Endothelial cell of umbilical vein (primary cell): ENCODE data around the gene MGAT5. TPM values are rescaled to one million over a fixed set of nuclear protein-coding genes. Genes with fewer than 3 reads are reported as not detected.

Experiments
- BruUV-seq: library from RNA; stranded (reverse); fragments of 400-500 nt; replicated peaks from 2 replicates; lab custom pipeline; 2021; lab: Mats Ljungman, UMichigan
- CTCF ChIA-PET: fragments of 300-600, 350-600 bp; sonication (Branson Sonifier 250); formaldehyde crosslinking; loops from one replicate; lab custom pipeline; 2021; ENCODE audit warnings: antibody characterized with exemption, inconsistent platforms; lab: Charles Lee
- POLR2A ChIA-PET: fragments of 300-600, 350-600 bp; sonication (Branson Sonifier 250); formaldehyde crosslinking; loops from one replicate; lab custom pipeline; 2021; ENCODE audit warnings: antibody characterized with exemption, inconsistent platforms; lab: Charles Lee
- DNase-seq: peaks from one replicate; pipeline ENCODE4 v3.0.0-alpha.2; 2011; ENCODE audit warnings: low read depth, low spot score
- FAIRE-seq: peaks from 2 replicates; lab custom pipeline; 2011; peaks lifted over from hg19 to GRCh38; lab: Jason Lieb, UNC
- H2AFZ ChIP-seq: 2 replicates; pipeline ENCODE4 v1.6.0; 2012; ENCODE audit warnings: low read depth, low read length, control low read depth, inconsistent platforms
- H3K27ac ChIP-seq: 2 replicates; pipeline ENCODE4 v1.5.1; 2011; ENCODE audit warnings: low read depth, mild to moderate bottlenecking, control low read depth, low read length, moderate library complexity; ENCODE audit not compliant: insufficient read depth
- H3K27me3 ChIP-seq, 2 experiments: 2 replicates each; pipeline versions ENCODE4 v1.6.0 to v1.6.1; 2011; ENCODE audit warnings: low read length in 2 of 2, mixed read lengths in 1 of 2; ENCODE audit not compliant: control insufficient read depth in 2 of 2, insufficient read depth in 2 of 2
- H3K36me3 ChIP-seq, 2 experiments: 2 replicates in 1 of 2; 3 replicates in 1 of 2; pipeline ENCODE4 v1.5.1; 2011; ENCODE audit warnings: low read length in 2 of 2, mild to moderate bottlenecking in 1 of 2, moderate library complexity in 1 of 2; ENCODE audit not compliant: control insufficient read depth in 2 of 2, insufficient read depth in 2 of 2; ENCODE audit errors: extremely low read depth in 1 of 2
- H3K4me1 ChIP-seq: 3 replicates; pipeline ENCODE4 v1.5.1; 2011; ENCODE audit warnings: mild to moderate bottlenecking, low read length; ENCODE audit not compliant: control insufficient read depth, insufficient read depth; ENCODE audit errors: extremely low read depth
- H3K4me2 ChIP-seq: 2 replicates; pipeline ENCODE4 v1.6.1; 2011; ENCODE audit warnings: low read length, control low read depth, mixed read lengths; ENCODE audit not compliant: insufficient read depth
- H3K4me3 ChIP-seq, 3 experiments: fragments of 200-600 bp in 1 of 3; sonication (generic), shearing (Covaris generic) in 1 of 3; replicated peaks in 1 of 3; 2 replicates each; pipeline ENCODE4 v1.5.1; 2011 to 2016; ENCODE audit warnings: control low read depth in 3 of 3, low read length in 3 of 3, mild to moderate bottlenecking in 2 of 3, inconsistent platforms in 1 of 3, low read depth in 1 of 3, moderate library complexity in 1 of 3; ENCODE audit not compliant: insufficient read depth in 1 of 3
- H3K79me2 ChIP-seq: 2 replicates; pipeline ENCODE4 v1.6.0; 2012; ENCODE audit warnings: low read length, inconsistent platforms; ENCODE audit not compliant: control insufficient read depth, insufficient read depth
- H3K9ac ChIP-seq: replicated peaks from 2 replicates; pipeline ENCODE3; 2011; ENCODE audit warnings: low read length, control low read depth; ENCODE audit not compliant: insufficient read depth; ENCODE audit errors: extremely low read depth
- H3K9me1 ChIP-seq: replicated peaks from 3 replicates; pipeline ENCODE4 v1.6.0; 2011; ENCODE audit warnings: mild to moderate bottlenecking, low read length; ENCODE audit not compliant: control insufficient read depth, insufficient read depth; ENCODE audit errors: extremely low read depth
- H3K9me3 ChIP-seq: replicated peaks from 2 replicates; pipeline ENCODE4 v1.5.1; 2012; ENCODE audit warnings: low read length, inconsistent platforms; ENCODE audit not compliant: control insufficient read depth, insufficient read depth
- H4K20me1 ChIP-seq: replicated peaks from 2 replicates; pipeline ENCODE3; 2011; ENCODE audit warnings: mild to moderate bottlenecking, low read length; ENCODE audit not compliant: control insufficient read depth, insufficient read depth; ENCODE audit errors: extremely low read depth
- EZH2 ChIP-seq: IDR thresholded peaks from 2 replicates; pipeline ENCODE4 v1.6.1; 2012; ENCODE audit warnings: borderline replicate concordance, low read depth, mild to moderate bottlenecking, moderate library complexity, low read length, inconsistent platforms; ENCODE audit not compliant: severe bottlenecking
- FOS ChIP-seq: IDR thresholded peaks from 2 replicates; pipeline ENCODE4 v1.6.1; 2011; ENCODE audit warnings: mild to moderate bottlenecking, low read length, moderate library complexity, borderline replicate concordance; ENCODE audit not compliant: insufficient read depth
- GATA2 ChIP-seq: IDR thresholded peaks from 2 replicates; pipeline ENCODE4 v1.7.0; 2011; ENCODE audit warnings: low read depth, mild to moderate bottlenecking, moderate library complexity, mixed read lengths, low read length; ENCODE audit not compliant: insufficient read length, insufficient read depth
- JUN ChIP-seq: IDR thresholded peaks from 2 replicates; pipeline ENCODE4 v1.6.1; 2011; ENCODE audit warnings: borderline replicate concordance, low read depth; ENCODE audit not compliant: insufficient read length, insufficient read depth
- MYC ChIP-seq: IDR thresholded peaks from one replicate; pipeline ENCODE4 v1.6.1; 2011; ENCODE audit warnings: mild to moderate bottlenecking, low read depth, low read length
- POLR2A ChIP-seq: IDR thresholded peaks from 2 replicates; pipeline ENCODE4 v1.6.1; 2012; ENCODE audit warnings: low read depth, mild to moderate bottlenecking, control low read depth, low read length
- POLR2AphosphoS5 ChIP-seq: IDR thresholded peaks from 2 replicates; pipeline ENCODE4 v1.6.1; 2012; ENCODE audit warnings: low read depth, mild to moderate bottlenecking, control low read depth, low read length, moderate library complexity; ENCODE audit not compliant: insufficient read depth
- dilution Hi-C: fragments of 300-500 bp; cut with MboI; formaldehyde crosslinking; loops from one replicate; pipeline ENCODE4 v1.15.0; 2019; ENCODE audit warnings: low sequenced_read_pairs; ENCODE audit not compliant: extremely low pct_ligation_motif_present
- intact Hi-C: fragments of 100-400 bp; cut with micrococcal nuclease; formaldehyde crosslinking; loops from one replicate; pipeline ENCODE4 v1.10.0; 2022
- polyA plus RNA-seq, 4 experiments: library from polyadenylated mRNA; depleted of rRNA in 3 of 4; stranded (reverse) in 3 of 4; unstranded in 1 of 4; fragments of >200 nt; gene quantifications; 2 replicates each; pipeline versions ENCODE4 v1.2.1 to v1.2.3, GENCODE V29; 2011 to 2012; ENCODE audit warnings: missing spikeins in 1 of 4
- total RNA-seq: library from RNA; stranded (reverse); gene quantifications from 2 replicates; pipeline ENCODE4 v1.2.3, GENCODE V29; 2021
- TF ChIP-seq, protein P1 (sequence below), 2 donors: IDR thresholded peaks; 1 replicate in 1 of 2; 2 replicates in 1 of 2; pipeline ENCODE4 v1.5.1; 2011; ENCODE audit warnings: low read length in 2 of 2, mild to moderate bottlenecking in 2 of 2, moderate library complexity in 2 of 2, control low read depth in 1 of 2, inconsistent platforms in 1 of 2, low read depth in 1 of 2; ENCODE audit not compliant: insufficient read depth in 1 of 2; ENCODE audit errors: extremely low read depth in 1 of 2
- TF ChIP-seq, protein P2 (sequence below): IDR thresholded peaks from 2 replicates; pipeline ENCODE4 v1.6.1; 2011; ENCODE audit not compliant: insufficient read depth, insufficient read length

MGAT5 gene
- total and polyA plus RNA-seq, 2 donors (not counting 3 experiments of a cell fraction or from before 2014, with no cell fraction given): 17.7 to 84.1 TPM

DNA sequence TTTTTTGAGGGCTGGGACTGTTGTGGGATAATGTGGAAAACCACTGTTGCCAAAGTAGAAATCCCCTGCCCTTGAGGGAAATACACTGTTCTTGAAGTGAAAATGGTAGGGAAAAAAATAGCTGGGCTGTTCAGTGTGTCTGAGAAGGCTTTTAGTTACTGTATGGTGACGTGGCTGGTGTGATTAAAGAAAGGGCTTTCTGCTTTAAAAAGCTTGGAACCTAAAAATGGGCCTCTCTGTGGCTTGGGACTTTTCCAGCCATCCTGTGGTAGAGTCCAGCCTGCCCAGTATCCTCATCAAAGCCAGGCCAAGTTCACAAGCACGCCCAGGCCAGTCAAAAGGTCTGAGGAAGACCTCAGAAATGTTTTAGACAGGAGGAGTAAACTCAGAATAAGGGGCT is 6.8 kb downstream of the MGAT5 start:
- ChIA-PET POLR2A (no interaction called here), CTCF (interaction anchor here (0.9 to 2.8 kb wide), 5 partner anchors 11 to 152 kb away, joined by 3 to 26 read pairs (median 6); no protein-coding TSS in a partner anchor)
- TF ChIP-seq POLR2A (no peak), FOS (no peak), GATA2 (no peak), MYC (no peak), POLR2AphosphoS5 (no peak), JUN (no peak), EZH2 (no peak)
- TF ChIP-seq, protein P1, sequence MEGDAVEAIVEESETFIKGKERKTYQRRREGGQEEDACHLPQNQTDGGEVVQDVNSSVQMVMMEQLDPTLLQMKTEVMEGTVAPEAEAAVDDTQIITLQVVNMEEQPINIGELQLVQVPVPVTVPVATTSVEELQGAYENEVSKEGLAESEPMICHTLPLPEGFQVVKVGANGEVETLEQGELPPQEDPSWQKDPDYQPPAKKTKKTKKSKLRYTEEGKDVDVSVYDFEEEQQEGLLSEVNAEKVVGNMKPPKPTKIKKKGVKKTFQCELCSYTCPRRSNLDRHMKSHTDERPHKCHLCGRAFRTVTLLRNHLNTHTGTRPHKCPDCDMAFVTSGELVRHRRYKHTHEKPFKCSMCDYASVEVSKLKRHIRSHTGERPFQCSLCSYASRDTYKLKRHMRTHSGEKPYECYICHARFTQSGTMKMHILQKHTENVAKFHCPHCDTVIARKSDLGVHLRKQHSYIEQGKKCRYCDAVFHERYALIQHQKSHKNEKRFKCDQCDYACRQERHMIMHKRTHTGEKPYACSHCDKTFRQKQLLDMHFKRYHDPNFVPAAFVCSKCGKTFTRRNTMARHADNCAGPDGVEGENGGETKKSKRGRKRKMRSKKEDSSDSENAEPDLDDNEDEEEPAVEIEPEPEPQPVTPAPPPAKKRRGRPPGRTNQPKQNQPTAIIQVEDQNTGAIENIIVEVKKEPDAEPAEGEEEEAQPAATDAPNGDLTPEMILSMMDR (IDR thresholded peaks at IDR 0.05; ENCODE audit: extremely low read depth in 1 of 2, insufficient read depth in 1 of 2, low read depth in 1 of 2, low read length in 2 of 2): no peak
- TF ChIP-seq, protein P2, sequence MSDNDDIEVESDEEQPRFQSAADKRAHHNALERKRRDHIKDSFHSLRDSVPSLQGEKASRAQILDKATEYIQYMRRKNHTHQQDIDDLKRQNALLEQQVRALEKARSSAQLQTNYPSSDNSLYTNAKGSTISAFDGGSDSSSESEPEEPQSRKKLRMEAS: no peak
- peaks cover 25% of the 10 kb centered on the region for H3K4me1 ChIP-seq
- no peaks in the 10 kb centered on the region for H3K27me3 ChIP-seq
- H3K36me3 ChIP-seq: no peaks in the 10 kb centered on the region
- FAIRE-seq: no peak
- DNase-seq: no peak
- H3K9me1 ChIP-seq: no peaks in the 10 kb centered on the region
- H3K79me2 ChIP-seq: peaks cover 3% of the 10 kb centered on the region
- no peak overlapping the region for H3K4me3 ChIP-seq
- no peak overlapping the region for H3K9ac ChIP-seq
- H4K20me1 ChIP-seq: no peaks in the 10 kb centered on the region
- H3K27ac ChIP-seq: no peak overlapping the region
- intact Hi-C loops (no loop called here), dilution Hi-C loops (no loop called here)
- no peak overlapping the region for H3K4me2 ChIP-seq
- no peaks in the 10 kb centered on the region for H3K9me3 ChIP-seq
- no peak overlapping the region for H2AFZ ChIP-seq
- no TSS peak for BruUV-seq
